Ectodermal cell (in vitro differentiated cells): ENCODE measurements around the gene LIPA.

Source experiments
- H3K27ac ChIP-seq: 2 replicates; pipeline ENCODE4 v1.7.0; 2013; ENCODE audit warnings: mild to moderate bottlenecking, low read depth, low read length; ENCODE audit not compliant: insufficient read depth, poor library complexity, severe bottlenecking
- H3K27me3 ChIP-seq: 2 replicates; pipeline ENCODE4 v1.7.0; 2013; ENCODE audit warnings: mild to moderate bottlenecking, low read length; ENCODE audit not compliant: insufficient read depth, control insufficient read depth, poor library complexity, severe bottlenecking
- H3K36me3 ChIP-seq: one replicate; pipeline ENCODE4 v1.7.0; 2013; ENCODE audit warnings: low read length; ENCODE audit not compliant: control insufficient read depth, insufficient read depth
- H3K4me1 ChIP-seq: one replicate; pipeline ENCODE4 v1.7.0; 2013; ENCODE audit warnings: low read length; ENCODE audit not compliant: control insufficient read depth, insufficient read depth
- H3K4me3 ChIP-seq: 2 replicates; pipeline ENCODE4 v1.7.0; 2013; ENCODE audit warnings: low read depth, low read length, control low read depth; ENCODE audit not compliant: insufficient read depth
- H3K9me3 ChIP-seq: 2 replicates; pipeline ENCODE4 v1.7.0; 2013; ENCODE audit warnings: mild to moderate bottlenecking, low read length, moderate library complexity; ENCODE audit not compliant: control insufficient read depth
- WGBS, 2 experiments: methylation state at CpG; one replicate each; pipeline ENCODE4 v1.1.7; 2013; ENCODE audit warnings: missing lambda C conversion rate in 2 of 2; 5-methylcytosine and 5-hydroxymethylcytosine counted together

Gene LIPA

GRCh38 chr10:89226891-89227290 is 24.7 kb downstream of the LIPA start:
- no peak overlapping the region for H3K27ac ChIP-seq
- peaks cover 2% of the 10 kb centered on the region for H3K9me3 ChIP-seq
- WGBS, 2 experiments: no CpG with 5 or more reads among the region's 1 CpG
- H3K4me3 ChIP-seq: no peak overlapping the region
- no peaks in the 10 kb centered on the region for H3K27me3 ChIP-seq
- H3K4me1 ChIP-seq: no peaks in the 10 kb centered on the region
- H3K36me3 ChIP-seq: peaks cover 13% of the 10 kb centered on the region

DNA sequence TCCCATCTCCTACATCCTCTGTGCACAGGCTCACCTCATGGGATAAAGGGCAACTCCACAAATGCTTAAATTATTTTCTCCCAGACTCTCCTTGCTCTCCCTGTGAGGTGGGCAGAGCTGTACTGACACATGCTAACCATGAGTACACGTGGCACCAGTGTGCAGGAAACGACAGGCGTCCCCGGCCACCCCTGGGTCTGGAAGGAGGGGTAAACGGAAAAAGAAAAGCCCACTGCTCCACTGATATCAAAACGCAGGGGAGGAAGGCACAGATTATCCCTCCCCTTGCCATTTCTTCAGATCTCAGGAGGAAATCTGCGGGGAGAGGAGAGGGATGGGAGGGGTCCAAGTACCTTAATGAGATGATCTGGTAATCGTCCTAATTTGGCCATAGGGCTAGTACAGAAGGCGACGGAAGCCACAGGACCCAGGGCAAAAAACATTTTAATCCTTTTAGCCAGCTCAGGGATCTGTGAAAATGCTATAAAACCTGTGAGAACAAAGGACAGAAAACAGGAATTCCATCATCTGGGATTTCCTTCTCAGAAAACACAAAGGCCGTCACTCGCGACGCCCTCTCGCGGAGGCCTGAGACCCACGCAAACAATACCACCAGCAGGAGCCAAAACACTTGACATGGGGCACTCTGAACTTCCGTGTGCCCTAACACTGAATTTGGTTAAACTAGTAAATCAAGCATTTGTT is 26.7 kb downstream of the LIPA start:
- H3K27ac ChIP-seq: peak overlapping the region; percentile 38
- peaks cover 13% of the 10 kb centered on the region for H3K36me3 ChIP-seq
- 44 to 54% methylated on average over 17 to 18 of the region's 18 CpGs for WGBS, 2 experiments
- peaks cover 2% of the 10 kb centered on the region for H3K9me3 ChIP-seq
- H3K4me3 ChIP-seq: no peak overlapping the region
- no peaks in the 10 kb centered on the region for H3K27me3 ChIP-seq
- H3K4me1 ChIP-seq: no peaks in the 10 kb centered on the region

- Histone ChIP-seq H3K27ac (no peak overlapping the region), H3K27me3 (no peaks in the 10 kb centered on the region), H3K4me1 (no peaks in the 10 kb centered on the region), H3K36me3 (no peaks in the 10 kb centered on the region), H3K9me3 (no peaks in the 10 kb centered on the region), H3K4me3 (no peak overlapping the region)
- 100% methylated on average over 2 of the region's 2 CpGs; no CpG with 5 or more reads in 1 of the 2 experiments for WGBS, 2 experiments
Observed at GRCh38 chr10:89221919-89222318, 29.7 kb downstream of the LIPA start.

- Histone ChIP-seq H3K36me3 (no peaks in the 10 kb centered on the region), H3K27ac (no peak overlapping the region), H3K4me3 (no peak overlapping the region), H3K4me1 (no peaks in the 10 kb centered on the region), H3K27me3 (no peaks in the 10 kb centered on the region), H3K9me3 (no peaks in the 10 kb centered on the region)
- WGBS, 2 experiments: 96 to 98% methylated on average over 4 of the region's 4 CpGs
Observed at GRCh38 chr10:89219513-89220218, 31.9 kb downstream of the LIPA start.

- Histone ChIP-seq H3K27me3 (no peaks in the 10 kb centered on the region), H3K27ac (peak overlapping the region; percentile 32), H3K4me3 (no peak overlapping the region), H3K4me1 (no peaks in the 10 kb centered on the region), H3K9me3 (no peaks in the 10 kb centered on the region), H3K36me3 (no peaks in the 10 kb centered on the region)
- 54 to 62% methylated on average over 3 of the region's 6 CpGs for WGBS, 2 experiments
Observed at GRCh38 chr10:89217057-89217990, 34.3 kb downstream of the LIPA start.

DNA sequence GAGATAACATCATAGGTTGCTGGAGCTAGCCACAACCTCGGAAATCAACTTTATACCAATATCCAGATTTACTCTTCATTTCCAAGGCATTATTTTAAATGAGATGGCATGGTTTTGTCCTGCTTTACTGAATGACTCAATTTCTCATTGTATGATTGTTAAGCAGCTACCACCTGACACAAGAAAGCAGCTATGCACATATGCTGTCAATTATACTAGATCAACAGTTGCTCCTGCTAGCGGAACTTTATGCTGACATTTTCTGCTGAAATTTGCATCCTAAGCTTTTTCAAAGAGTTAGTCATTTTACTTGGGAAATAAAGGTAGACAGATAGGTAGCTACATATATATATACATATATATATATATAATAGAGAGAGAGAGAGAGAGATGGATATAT is 35.5 kb downstream of the LIPA start:
- no peaks in the 10 kb centered on the region for H3K4me1 ChIP-seq
- H3K36me3 ChIP-seq: no peaks in the 10 kb centered on the region
- WGBS, 2 experiments: 92 to 100% methylated on average over 1 to 2 of the region's 2 CpGs
- no peak overlapping the region for H3K4me3 ChIP-seq
- H3K9me3 ChIP-seq: no peaks in the 10 kb centered on the region
- H3K27ac ChIP-seq: no peak overlapping the region
- no peaks in the 10 kb centered on the region for H3K27me3 ChIP-seq

GRCh38 chr10:89215511-89215910 is 36.1 kb downstream of the LIPA start:
- Histone ChIP-seq H3K4me3 (no peak overlapping the region), H3K4me1 (no peaks in the 10 kb centered on the region), H3K27ac (no peak overlapping the region), H3K9me3 (no peaks in the 10 kb centered on the region), H3K27me3 (peaks cover 3% of the 10 kb centered on the region), H3K36me3 (no peaks in the 10 kb centered on the region)
- 85 to 89% methylated on average over 1 of the region's 1 CpG for WGBS, 2 experiments

- H3K36me3 ChIP-seq: no peaks in the 10 kb centered on the region
- 91 to 93% methylated on average over 8 of the region's 8 CpGs for WGBS, 2 experiments
- H3K4me1 ChIP-seq: no peaks in the 10 kb centered on the region
- no peaks in the 10 kb centered on the region for H3K9me3 ChIP-seq
- no peak overlapping the region for H3K27ac ChIP-seq
- no peak overlapping the region for H3K4me3 ChIP-seq
- peaks cover 11% of the 10 kb centered on the region for H3K27me3 ChIP-seq
Observed at GRCh38 chr10:89214566-89215165, 36.9 kb downstream of the LIPA start.

DNA sequence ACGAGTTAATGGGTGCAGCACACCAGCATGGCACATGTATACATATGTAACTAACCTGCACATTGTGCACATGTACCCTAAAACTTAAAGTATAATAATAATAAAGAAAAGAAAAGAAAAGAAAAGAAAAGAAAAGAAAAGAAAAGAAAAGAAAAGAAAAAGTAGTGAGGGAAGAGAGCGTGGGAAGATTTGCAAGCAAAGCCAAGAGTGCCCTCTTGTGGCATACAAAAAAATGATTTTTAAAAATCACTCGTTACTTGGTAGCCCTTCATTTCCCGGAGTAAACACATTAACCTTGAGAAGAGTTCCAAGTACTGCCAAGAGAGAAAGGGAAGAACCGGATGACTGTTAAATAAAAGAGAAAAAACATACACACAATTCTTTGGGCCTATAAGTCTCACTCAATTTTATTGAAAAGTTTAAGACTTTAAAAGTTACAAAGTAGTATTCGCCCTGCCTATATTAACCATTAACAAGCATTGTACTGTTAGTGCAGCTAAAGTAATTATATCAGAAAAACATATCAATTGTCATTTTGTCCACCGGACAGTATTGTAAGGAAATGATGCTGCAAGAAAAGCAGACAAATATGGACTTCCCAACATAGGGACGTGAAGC is 38.3 kb downstream of the LIPA start:
- 55 to 71% methylated on average over 5 of the region's 8 CpGs for WGBS, 2 experiments
- H3K36me3 ChIP-seq: no peaks in the 10 kb centered on the region
- peaks cover 25% of the 10 kb centered on the region for H3K27me3 ChIP-seq
- H3K4me1 ChIP-seq: no peaks in the 10 kb centered on the region
- no peak overlapping the region for H3K4me3 ChIP-seq
- no peak overlapping the region for H3K27ac ChIP-seq
- H3K9me3 ChIP-seq: no peaks in the 10 kb centered on the region
